Measurements from ENCODE around the gene RASSF5.

The RASSF5 gene

DNA sequence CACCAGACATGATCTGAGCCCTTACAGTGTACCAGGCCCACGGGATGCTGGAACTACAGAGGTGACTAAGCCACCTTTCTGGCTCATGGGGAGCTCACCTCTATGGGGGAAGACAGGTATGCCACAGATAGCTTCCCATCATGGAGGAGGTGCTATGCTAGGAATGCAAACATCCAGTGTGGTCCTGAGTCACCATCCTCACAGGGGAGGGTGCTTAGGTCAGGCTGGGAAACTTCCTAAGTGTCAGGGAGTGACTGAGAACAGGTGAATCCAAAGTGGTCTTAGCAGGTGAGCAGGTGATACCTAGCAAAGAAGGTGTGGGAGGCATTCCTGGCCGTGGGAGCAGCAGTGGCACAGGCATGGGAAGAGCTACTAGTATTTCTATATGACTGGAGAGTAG lies 8.6 kb upstream of the RASSF5 start:
- DNase-seq = no peak
- TF ChIP-seq, protein P1, sequence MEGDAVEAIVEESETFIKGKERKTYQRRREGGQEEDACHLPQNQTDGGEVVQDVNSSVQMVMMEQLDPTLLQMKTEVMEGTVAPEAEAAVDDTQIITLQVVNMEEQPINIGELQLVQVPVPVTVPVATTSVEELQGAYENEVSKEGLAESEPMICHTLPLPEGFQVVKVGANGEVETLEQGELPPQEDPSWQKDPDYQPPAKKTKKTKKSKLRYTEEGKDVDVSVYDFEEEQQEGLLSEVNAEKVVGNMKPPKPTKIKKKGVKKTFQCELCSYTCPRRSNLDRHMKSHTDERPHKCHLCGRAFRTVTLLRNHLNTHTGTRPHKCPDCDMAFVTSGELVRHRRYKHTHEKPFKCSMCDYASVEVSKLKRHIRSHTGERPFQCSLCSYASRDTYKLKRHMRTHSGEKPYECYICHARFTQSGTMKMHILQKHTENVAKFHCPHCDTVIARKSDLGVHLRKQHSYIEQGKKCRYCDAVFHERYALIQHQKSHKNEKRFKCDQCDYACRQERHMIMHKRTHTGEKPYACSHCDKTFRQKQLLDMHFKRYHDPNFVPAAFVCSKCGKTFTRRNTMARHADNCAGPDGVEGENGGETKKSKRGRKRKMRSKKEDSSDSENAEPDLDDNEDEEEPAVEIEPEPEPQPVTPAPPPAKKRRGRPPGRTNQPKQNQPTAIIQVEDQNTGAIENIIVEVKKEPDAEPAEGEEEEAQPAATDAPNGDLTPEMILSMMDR (IDR thresholded peaks at IDR 0.05; ENCODE audit: low read depth, low read length) = no peak
- Histone ChIP-seq H3K36me3 (no peaks in the 10 kb centered on the region), H3K4me1 (no peaks in the 10 kb centered on the region), H3K4me3 (ENCODE audit: low read depth, low read length) (no peak overlapping the region), H3K27me3 (peaks cover 22% of the 10 kb centered on the region), H3K9me3 (no peaks in the 10 kb centered on the region)

DNA sequence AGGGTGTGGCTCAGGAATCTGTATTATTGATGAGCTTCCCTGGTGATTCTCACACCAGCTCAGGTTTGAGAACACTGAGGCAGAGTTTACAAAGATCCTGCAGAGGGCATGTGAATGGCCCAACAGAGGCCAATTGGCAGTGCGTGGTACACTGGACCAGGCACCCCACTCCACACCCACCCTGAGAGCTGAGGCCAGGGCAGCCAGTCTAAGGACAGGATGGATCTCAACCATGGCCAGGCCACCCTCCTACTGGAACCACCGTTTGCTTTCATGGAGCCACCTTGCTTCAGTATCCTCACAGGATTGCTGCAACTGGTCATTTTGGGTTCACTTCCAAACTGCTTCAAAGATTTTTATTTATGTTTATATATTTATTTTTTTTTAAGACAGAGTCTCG lies 7.3 kb upstream of the RASSF5 start:
- H3K9me3 ChIP-seq = no peaks in the 10 kb centered on the region
- DNase-seq = no peak
- TF ChIP-seq, protein P1 (IDR thresholded peaks at IDR 0.05; ENCODE audit: low read depth, low read length) = no peak
- H3K36me3 ChIP-seq = no peaks in the 10 kb centered on the region
- H3K4me3 ChIP-seq (ENCODE audit: low read depth, low read length) = no peak overlapping the region
- no peaks in the 10 kb centered on the region for H3K4me1 ChIP-seq
- H3K27me3 ChIP-seq = peaks cover 36% of the 10 kb centered on the region

DNA sequence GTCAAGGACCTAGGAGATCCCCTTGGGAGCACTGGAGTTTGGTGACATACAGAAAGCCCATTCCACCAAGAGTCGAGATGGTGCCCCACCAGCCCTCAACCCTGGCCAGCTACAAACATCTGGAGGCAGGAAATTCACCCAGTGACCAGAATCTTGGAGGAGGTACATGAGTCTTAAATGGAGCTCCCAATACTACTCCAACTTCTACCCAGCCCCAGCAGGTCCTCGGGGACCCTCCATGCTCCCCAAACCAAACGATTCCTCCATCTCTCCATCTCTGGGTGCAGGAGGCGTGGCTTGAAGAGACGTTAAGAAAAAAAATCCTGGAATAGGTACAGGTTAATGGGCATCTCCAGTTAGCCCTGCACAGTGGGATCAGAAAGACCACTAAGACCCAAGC lies 5.5 kb upstream of the RASSF5 start:
- DNase-seq = no peak
- no peaks in the 10 kb centered on the region for H3K4me1 ChIP-seq
- peaks cover 54% of the 10 kb centered on the region for H3K27me3 ChIP-seq
- no peaks in the 10 kb centered on the region for H3K36me3 ChIP-seq
- TF ChIP-seq, protein P1 (IDR thresholded peaks at IDR 0.05; ENCODE audit: low read depth, low read length) = no peak
- no peaks in the 10 kb centered on the region for H3K9me3 ChIP-seq
- no peak overlapping the region for H3K4me3 ChIP-seq (ENCODE audit: low read depth, low read length)

DNA sequence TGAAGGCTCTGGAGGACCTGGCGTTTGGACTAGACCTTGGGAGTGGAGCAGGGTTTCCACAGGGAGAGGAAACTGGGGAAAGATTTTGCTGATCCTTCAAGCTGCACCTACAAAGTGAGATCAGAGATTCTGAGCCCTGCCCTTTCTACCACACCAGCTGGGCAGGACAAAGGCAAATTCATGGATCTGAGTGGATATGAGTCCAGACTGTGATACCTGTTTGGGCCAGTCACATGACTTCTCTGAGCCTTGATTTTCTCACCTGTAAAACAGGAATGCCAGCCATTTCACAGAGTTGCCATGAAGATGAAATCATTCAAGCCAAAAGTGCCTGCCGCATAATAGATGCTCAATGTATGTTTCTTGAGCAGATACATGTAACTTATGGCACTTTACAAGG lies 4.9 kb upstream of the RASSF5 start:
- H3K4me1 ChIP-seq = no peaks in the 10 kb centered on the region
- no peak for DNase-seq
- peaks cover 59% of the 10 kb centered on the region for H3K27me3 ChIP-seq
- H3K4me3 ChIP-seq (ENCODE audit: low read depth, low read length) = no peak overlapping the region
- H3K9me3 ChIP-seq = no peaks in the 10 kb centered on the region
- TF ChIP-seq, protein P1 (IDR thresholded peaks at IDR 0.05; ENCODE audit: low read depth, low read length) = no peak
- H3K36me3 ChIP-seq = no peaks in the 10 kb centered on the region

DNA sequence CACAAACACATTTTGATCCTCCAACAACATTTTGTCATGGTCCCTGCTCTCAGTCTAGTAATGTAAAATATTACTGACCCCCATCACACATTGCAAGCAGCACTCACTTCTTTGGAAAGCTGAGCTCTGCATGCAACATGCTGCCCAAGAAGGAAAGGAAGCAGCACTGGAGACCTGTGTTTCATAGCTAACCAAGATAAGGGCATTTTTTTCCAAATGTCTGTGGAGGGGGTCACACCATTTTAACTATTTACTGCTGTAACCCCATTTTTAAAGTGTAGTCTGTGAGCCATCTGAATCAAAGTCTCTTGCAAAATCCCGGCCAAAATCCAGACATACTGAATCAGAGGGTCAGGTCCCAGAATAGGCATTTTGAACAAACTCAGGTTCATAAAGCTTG lies 4.5 kb upstream of the RASSF5 start:
- Histone ChIP-seq H3K9me3 (no peaks in the 10 kb centered on the region), H3K36me3 (no peaks in the 10 kb centered on the region), H3K4me1 (no peaks in the 10 kb centered on the region), H3K27me3 (peaks cover 64% of the 10 kb centered on the region), H3K4me3 (ENCODE audit: low read depth, low read length) (no peak overlapping the region)
- no peak for DNase-seq
- TF ChIP-seq, protein P1 (IDR thresholded peaks at IDR 0.05; ENCODE audit: low read depth, low read length) = no peak

DNA sequence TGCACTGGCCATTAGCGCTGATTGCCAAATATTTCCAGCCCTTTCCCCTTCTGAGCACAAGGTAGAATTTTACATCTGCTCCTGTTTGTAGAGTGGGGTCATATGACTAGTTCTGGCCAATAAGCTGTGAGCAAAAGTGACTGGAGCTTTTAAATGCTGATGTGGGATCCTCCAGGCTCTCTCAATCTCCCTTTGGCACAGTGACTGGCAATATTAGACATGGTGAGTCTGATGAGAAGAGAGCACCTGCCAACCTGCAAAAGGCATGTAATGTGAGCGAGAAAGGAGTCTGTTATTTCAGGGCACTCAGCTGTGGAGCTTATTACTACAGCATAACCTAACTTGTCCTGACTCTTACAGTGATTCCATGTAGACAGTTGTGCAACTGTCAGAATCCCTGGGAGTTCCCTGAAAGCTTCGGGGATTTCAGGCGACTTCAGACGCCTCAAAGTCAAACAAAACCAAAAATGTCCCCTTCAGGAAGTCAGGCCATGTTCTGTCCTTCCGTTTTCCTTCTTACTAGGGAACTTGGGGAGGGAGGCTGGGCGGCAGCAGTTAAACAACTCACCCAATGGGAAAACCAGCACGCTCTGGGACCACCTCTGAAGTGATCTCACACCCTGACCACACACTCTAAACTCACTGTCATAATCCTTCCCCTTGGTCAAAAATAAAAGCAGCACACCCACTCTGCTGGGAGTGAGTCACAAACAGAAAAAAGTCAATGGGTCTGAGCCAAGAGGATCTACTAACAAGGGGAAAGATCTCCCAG lies 3.6 kb upstream of the RASSF5 start:
- DNase-seq = no peak
- Histone ChIP-seq H3K9me3 (no peaks in the 10 kb centered on the region), H3K4me3 (ENCODE audit: low read depth, low read length) (no peak overlapping the region), H3K27me3 (peaks cover 73% of the 10 kb centered on the region), H3K36me3 (no peaks in the 10 kb centered on the region), H3K4me1 (no peaks in the 10 kb centered on the region)
- TF ChIP-seq, protein P1 (IDR thresholded peaks at IDR 0.05; ENCODE audit: low read depth, low read length) = no peak
